LNCaP clone FGC (cell line): Measurements from ENCODE around the gene THSD8.

Experiments used
- DNase-seq: peaks from one replicate; pipeline ENCODE4 v3.0.0-alpha.2; 2011; ENCODE audit warnings: low read depth
- H3K4me3 ChIP-seq: 2 replicates; pipeline ENCODE4 v1.5.1; 2011; ENCODE audit warnings: mild to moderate bottlenecking, low read depth, low read length, control low read depth
- CTCF ChIP-seq: IDR thresholded peaks from 2 replicates; pipeline ENCODE4 v1.5.1; 2012; ENCODE audit warnings: mild to moderate bottlenecking; ENCODE audit not compliant: control insufficient read depth, insufficient read depth; ENCODE audit errors: extremely low read depth

THSD8 gene

GRCh38 chr19:12788682-12789097 is 13.2 kb upstream of the THSD8 start:
- no peak for DNase-seq
- no peak for TF ChIP-seq CTCF
- no peak overlapping the region for H3K4me3 ChIP-seq

- DNase-seq: no peak
These were observed 12.6 kb upstream of the THSD8 start for GRCh38 chr19:12789098-12789903.

GRCh38 chr19:12789904-12790619 is 11.8 kb upstream of the THSD8 start:
- no peak for TF ChIP-seq CTCF
- no peak overlapping the region for H3K4me3 ChIP-seq
- DNase-seq: no peak

More at GRCh38 chr19:12789098-12789903, 12.6 kb upstream of the THSD8 start:
- no peak for TF ChIP-seq CTCF
- H3K4me3 ChIP-seq: no peak overlapping the region

- TF ChIP-seq CTCF: no peak
- DNase-seq: no peak
- peak overlapping the region; percentile 86 for H3K4me3 ChIP-seq
These were observed 11.1 kb upstream of the THSD8 start for GRCh38 chr19:12790628-12791344.

- peak; percentile 87 for DNase-seq
- no peak for TF ChIP-seq CTCF
- H3K4me3 ChIP-seq: peak within 1 kb of the TSS; percentile 86
These were observed 10.4 kb upstream of the THSD8 start, which contains the start of gene JUNB for GRCh38 chr19:12791345-12792050. Gene JUNB (plus strand): TSS chr19:12791486. CDS start chr19:12791772, 286 bp downstream.

GRCh38 chr19:12792051-12792852 is 9.6 kb upstream of the THSD8 start:
- peak; percentile 58 for DNase-seq
- TF ChIP-seq CTCF: no peak
- H3K4me3 ChIP-seq: peak overlapping the region; percentile 86
